ENCODE data around the gene KLK14. TPM values are rescaled to one million over a fixed set of nuclear protein-coding genes. Genes with fewer than 3 reads are reported as not detected.

KLK14 gene
- total RNA-seq, 1 donor from 2014 or later: not detected

GRCh38 chr19:51086153-51086850 lies 3.6 kb upstream of the KLK14 start:
- no peak for DNase-seq (ENCODE audit: low read depth, low spot score)

GRCh38 chr19:51084505-51084904 lies 1.8 kb upstream of the KLK14 start:
- no peak for DNase-seq (ENCODE audit: low read depth, low spot score)

- DNase-seq (ENCODE audit: low read depth, low spot score): no peak
Measured at GRCh38 chr19:51083783-51084182, 1.1 kb upstream of the KLK14 start.

GRCh38 chr19:51083181-51083580 lies 494 bp upstream of the KLK14 start:
- no peak for DNase-seq (ENCODE audit: low read depth, low spot score)

GRCh38 chr19:51081476-51081875 lies 1.2 kb downstream of the KLK14 start:
- no peak for DNase-seq (ENCODE audit: low read depth, low spot score)

GRCh38 chr19:51079481-51080110 lies 3.1 kb downstream of the KLK14 start:
- no peak for DNase-seq (ENCODE audit: low read depth, low spot score)

- no peak for DNase-seq (ENCODE audit: low read depth, low spot score)
Measured at GRCh38 chr19:51078731-51079130, 4.0 kb downstream of the KLK14 start.

GRCh38 chr19:51078104-51078503 lies 4.6 kb downstream of the KLK14 start:
- DNase-seq (ENCODE audit: low read depth, low spot score): no peak

GRCh38 chr19:51076631-51077213 lies 6.0 kb downstream of the KLK14 start:
- DNase-seq (ENCODE audit: low read depth, low spot score): no peak

- DNase-seq (ENCODE audit: low read depth, low spot score): no peak
Measured at GRCh38 chr19:51075998-51076397, 6.7 kb downstream of the KLK14 start.

GRCh38 chr19:51071095-51071405 lies 11.6 kb downstream of the KLK14 start:
- no peak for DNase-seq (ENCODE audit: low read depth, low spot score)

GRCh38 chr19:51070334-51071094 lies 12.2 kb downstream of the KLK14 start:
- no peak for DNase-seq (ENCODE audit: low read depth, low spot score)

GRCh38 chr19:51066393-51067186 lies 16.1 kb downstream of the KLK14 start:
- DNase-seq (ENCODE audit: low read depth, low spot score): no peak

GRCh38 chr19:51065221-51065960 lies 17.3 kb downstream of the KLK14 start:
- no peak for DNase-seq (ENCODE audit: low read depth, low spot score)

- DNase-seq (ENCODE audit: low read depth, low spot score): no peak
Measured at GRCh38 chr19:51064534-51065220, 18.0 kb downstream of the KLK14 start, which contains the start of gene KLK13. TSS of gene KLK13 (minus strand) at chr19:51065092. CDS start at chr19:51065067, 25 bp downstream.

GRCh38 chr19:51063664-51064063 lies 19.0 kb downstream of the KLK14 start:
- DNase-seq (ENCODE audit: low read depth, low spot score): no peak

- no peak for DNase-seq (ENCODE audit: low read depth, low spot score)
Measured at GRCh38 chr19:51060973-51061372, 21.7 kb downstream of the KLK14 start.

GRCh38 chr19:51060336-51060735 lies 22.4 kb downstream of the KLK14 start:
- no peak for DNase-seq (ENCODE audit: low read depth, low spot score)

GRCh38 chr19:51059715-51060114 lies 23.0 kb downstream of the KLK14 start:
- DNase-seq (ENCODE audit: low read depth, low spot score): no peak

- DNase-seq (ENCODE audit: low read depth, low spot score): no peak
Measured at GRCh38 chr19:51055866-51056265, 26.8 kb downstream of the KLK14 start.
